Lung (tissue), 12 donors: ENCODE results near the gene OMG. TPM values are rescaled to one million over a fixed set of nuclear protein-coding genes. Genes with fewer than 3 reads are reported as not detected.

Experiments used
- ATAC-seq: fragments of 200-7000 bp; cut with Tn5 transposase; one replicate; pipeline ENCODE4 v1.9.1; 2020; ENCODE audit warnings: moderate number of reproducible peaks; ENCODE audit not compliant: insufficient read depth, low FRiP score
- DNase-seq, 3 donors: peaks; one replicate each; pipeline ENCODE4 v3.0.0-alpha.2; 2013 to 2017
- H3K27ac ChIP-seq, 2 donors: one replicate each; pipeline ENCODE4 v1.5.1; 2013; ENCODE audit warnings: mild to moderate bottlenecking in 2 of 2, moderate library complexity in 2 of 2, control low read depth in 1 of 2, inconsistent platforms in 1 of 2, low read depth in 1 of 2, low read length in 1 of 2
- H3K27me3 ChIP-seq, 3 donors: one replicate each; pipeline ENCODE4 v1.5.1; 2013; ENCODE audit warnings: low read length in 2 of 3; ENCODE audit not compliant: control insufficient read depth in 3 of 3, insufficient read depth in 3 of 3
- H3K36me3 ChIP-seq, 4 donors: one replicate each; pipeline ENCODE4 v1.5.1; 2013; ENCODE audit warnings: low read length in 4 of 4, mild to moderate bottlenecking in 1 of 4, moderate library complexity in 1 of 4; ENCODE audit not compliant: control insufficient read depth in 4 of 4, insufficient read depth in 4 of 4
- H3K4me1 ChIP-seq, 5 donors: one replicate each; pipeline ENCODE4 v1.5.1; 2013; ENCODE audit warnings: low read length in 5 of 5, mild to moderate bottlenecking in 2 of 5, moderate library complexity in 1 of 5; ENCODE audit not compliant: control insufficient read depth in 5 of 5, insufficient read depth in 5 of 5
- H3K4me3 ChIP-seq: one replicate; pipeline ENCODE4 v1.5.1; 2013; ENCODE audit warnings: mild to moderate bottlenecking, control low read depth, moderate library complexity
- H3K9ac ChIP-seq, 2 donors: one replicate each; pipeline ENCODE4 v1.5.1; 2013; ENCODE audit warnings: low read length in 2 of 2, control low read depth in 1 of 2; ENCODE audit not compliant: insufficient read depth in 1 of 2
- H3K9me3 ChIP-seq, 4 donors: one replicate each; pipeline ENCODE4 v1.5.1; 2013; ENCODE audit warnings: low read length in 3 of 4, mild to moderate bottlenecking in 1 of 4, moderate library complexity in 1 of 4; ENCODE audit not compliant: control insufficient read depth in 4 of 4, insufficient read depth in 3 of 4
- WGBS, 2 donors: extraction: QIAGEN DNeasy Blood & Tissue Kit; methylation state at CpG; one replicate each; pipeline ENCODE4 v1.1.7; 2013; 5-methylcytosine and 5-hydroxymethylcytosine counted together
- polyA plus RNA-seq, 2 donors: library from polyadenylated mRNA; stranded (reverse); fragments of 200-250 nt; gene quantifications; one replicate each; pipeline ENCODE4 v1.2.1, GENCODE V29; 2013
- total RNA-seq, 2 donors: library from RNA; depleted of rRNA in 1 of 2; stranded (reverse); fragments of >200 nt in 1 of 2; gene quantifications; one replicate each; pipeline ENCODE4 v1.2.1, GENCODE V29; 2014 to 2021
- TF ChIP-seq, protein P1 (sequence below): IDR thresholded peaks from 2 replicates; pipeline ENCODE4 v1.5.1; 2012; ENCODE audit warnings: mild to moderate bottlenecking; ENCODE audit errors: control extremely low read depth, extremely low read depth
- donor health status: control.
- donor health status: control.
- donor health status: Bipolar disorder and iron deficiency.
- donor health status: healthy.
- donor health status: DM: yes; HTN: yes; CAD: no.

OMG gene
- total and polyA plus RNA-seq, 4 donors: 16.5 to 41.6 (median 31.0) TPM

DNA sequence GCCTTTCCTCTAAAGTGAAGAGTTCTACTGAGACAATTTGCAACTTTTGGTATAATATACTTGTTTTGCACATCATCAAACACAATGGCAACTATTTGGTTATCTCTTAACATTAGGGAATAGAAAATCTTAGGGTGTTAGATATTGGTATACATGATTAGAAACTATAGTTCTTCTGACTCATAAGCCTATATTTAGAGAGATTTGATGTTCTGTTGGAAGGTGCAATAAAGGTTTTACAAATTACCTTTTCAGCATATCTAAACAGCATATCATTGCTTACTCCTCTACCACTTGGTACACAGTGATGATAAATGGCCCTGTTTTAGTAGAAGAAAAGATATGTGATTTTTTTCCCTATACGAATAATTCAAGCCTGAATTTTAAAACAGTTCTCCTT, 10.6 kb upstream of the OMG start:
- Histone ChIP-seq H3K27me3 (no peaks in the 10 kb centered on the region), H3K9me3 (no peaks in the 10 kb centered on the region), H3K4me1 (no peaks in the 10 kb centered on the region), H3K4me3 (no peak overlapping the region), H3K27ac (no peak overlapping the region), H3K36me3 (peaks cover 0 to 4% (median 2%) of the 10 kb centered on the region in 4 donors), H3K9ac (no peak overlapping the region)
- TF ChIP-seq, protein P1, sequence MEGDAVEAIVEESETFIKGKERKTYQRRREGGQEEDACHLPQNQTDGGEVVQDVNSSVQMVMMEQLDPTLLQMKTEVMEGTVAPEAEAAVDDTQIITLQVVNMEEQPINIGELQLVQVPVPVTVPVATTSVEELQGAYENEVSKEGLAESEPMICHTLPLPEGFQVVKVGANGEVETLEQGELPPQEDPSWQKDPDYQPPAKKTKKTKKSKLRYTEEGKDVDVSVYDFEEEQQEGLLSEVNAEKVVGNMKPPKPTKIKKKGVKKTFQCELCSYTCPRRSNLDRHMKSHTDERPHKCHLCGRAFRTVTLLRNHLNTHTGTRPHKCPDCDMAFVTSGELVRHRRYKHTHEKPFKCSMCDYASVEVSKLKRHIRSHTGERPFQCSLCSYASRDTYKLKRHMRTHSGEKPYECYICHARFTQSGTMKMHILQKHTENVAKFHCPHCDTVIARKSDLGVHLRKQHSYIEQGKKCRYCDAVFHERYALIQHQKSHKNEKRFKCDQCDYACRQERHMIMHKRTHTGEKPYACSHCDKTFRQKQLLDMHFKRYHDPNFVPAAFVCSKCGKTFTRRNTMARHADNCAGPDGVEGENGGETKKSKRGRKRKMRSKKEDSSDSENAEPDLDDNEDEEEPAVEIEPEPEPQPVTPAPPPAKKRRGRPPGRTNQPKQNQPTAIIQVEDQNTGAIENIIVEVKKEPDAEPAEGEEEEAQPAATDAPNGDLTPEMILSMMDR: no peak
- 28 to 71% methylated on average over 1 of the region's 1 CpG for WGBS, 2 donors
- no peak for ATAC-seq
- no peak for DNase-seq

DNA sequence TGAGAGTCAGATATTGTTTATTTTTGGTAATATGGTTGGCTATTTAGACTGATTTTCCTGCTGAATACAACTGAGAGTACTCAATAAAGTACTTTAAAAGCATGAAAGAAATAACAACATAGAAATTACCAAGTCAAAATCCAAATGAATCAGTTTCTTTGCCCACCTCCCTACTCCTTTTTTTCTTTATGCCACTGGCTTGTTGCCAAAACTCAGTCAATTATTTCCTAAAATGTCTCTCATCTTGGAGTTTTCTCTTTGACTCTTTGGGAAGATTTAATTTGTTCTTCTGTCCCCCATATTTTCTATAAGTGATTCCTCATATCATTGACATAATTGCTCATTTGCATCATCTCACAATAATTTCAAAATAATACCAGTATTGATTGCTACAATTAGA, 2.6 kb upstream of the OMG start:
- H3K9me3 ChIP-seq: no peaks in the 10 kb centered on the region
- H3K27ac ChIP-seq: no peak overlapping the region
- DNase-seq: no peak
- TF ChIP-seq, protein P1: no peak
- no peak for ATAC-seq
- H3K9ac ChIP-seq: no peak overlapping the region
- H3K4me1 ChIP-seq: peaks cover 0 to 3% (median 0%) of the 10 kb centered on the region in 5 donors
- H3K36me3 ChIP-seq: peaks cover 0 to 4% (median 1%) of the 10 kb centered on the region in 4 donors
- no peak overlapping the region for H3K4me3 ChIP-seq
- no peaks in the 10 kb centered on the region for H3K27me3 ChIP-seq

DNA sequence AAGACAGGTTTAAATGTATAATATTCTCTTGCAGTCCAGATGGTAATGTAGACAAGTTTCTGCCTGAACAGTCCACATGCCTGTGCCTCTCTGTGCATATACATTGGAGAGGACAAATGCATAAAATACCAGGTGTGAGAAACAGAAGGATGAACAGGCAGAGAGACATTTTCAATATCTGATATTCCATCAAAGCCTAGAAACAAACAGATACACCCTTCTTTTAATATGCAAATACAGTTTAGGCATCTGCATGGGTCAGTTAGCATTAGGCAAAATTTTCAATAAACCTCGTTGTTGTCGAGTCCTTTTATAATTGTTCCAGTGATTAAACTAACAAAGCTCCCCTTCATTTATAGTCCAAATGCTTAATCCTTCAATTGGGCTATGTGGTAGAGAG, 897 bp downstream of the OMG start:
- H3K4me3 ChIP-seq: no peak overlapping the region
- no peak for ATAC-seq
- DNase-seq: no peak
- H3K27me3 ChIP-seq: no peaks in the 10 kb centered on the region
- WGBS, 2 donors: 93 to 94% methylated on average over 2 of the region's 2 CpGs
- no peak overlapping the region for H3K9ac ChIP-seq
- peaks cover 0 to 3% (median 0%) of the 10 kb centered on the region in 5 donors for H3K4me1 ChIP-seq
- H3K27ac ChIP-seq: no peak overlapping the region
- peaks cover 2 to 6% (median 2%) of the 10 kb centered on the region in 4 donors for H3K36me3 ChIP-seq
- TF ChIP-seq, protein P1: no peak
- no peaks in the 10 kb centered on the region for H3K9me3 ChIP-seq

DNA sequence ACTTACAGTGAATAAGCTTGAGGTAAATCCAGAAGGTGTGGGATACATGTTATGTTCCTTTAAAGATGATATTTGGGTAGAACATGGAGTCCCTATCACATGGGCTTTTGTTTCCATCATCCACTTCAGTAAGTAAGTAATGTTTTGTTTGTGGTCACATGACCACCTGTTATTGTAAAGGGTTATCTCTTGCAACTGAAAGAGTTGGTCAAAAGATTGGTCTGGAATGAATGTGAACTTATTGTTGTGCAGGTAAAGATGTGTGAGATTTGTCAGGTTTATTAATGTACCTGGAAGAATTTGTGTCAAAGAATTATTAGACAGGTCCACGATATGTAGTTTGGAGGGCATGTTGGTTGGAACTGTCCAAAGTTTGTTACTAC, 1.6 kb downstream of the OMG start:
- Histone ChIP-seq H3K4me3 (no peak overlapping the region), H3K4me1 (peaks cover 0 to 3% (median 0%) of the 10 kb centered on the region in 5 donors), H3K9me3 (no peaks in the 10 kb centered on the region), H3K27me3 (no peaks in the 10 kb centered on the region), H3K27ac (no peak overlapping the region), H3K36me3 (peaks cover 2 to 8% (median 2%) of the 10 kb centered on the region in 4 donors), H3K9ac (no peak overlapping the region)
- TF ChIP-seq, protein P1: no peak
- no peak for ATAC-seq
- DNase-seq: no peak
- 89 to 96% methylated on average over 1 of the region's 1 CpG for WGBS, 2 donors
